PC-3 (cell line): ENCODE results near the gene DGKI. TPM values are rescaled to one million over a fixed set of nuclear protein-coding genes. Genes with fewer than 3 reads are reported as not detected.

ENCODE experiments used
- ATAC-seq: fragments of 200-7000 bp; cut with Tn5 transposase; 2 replicates; pipeline ENCODE4 v1.9.1; 2020; ENCODE audit warnings: mild to moderate bottlenecking, moderate library complexity
- BruUV-seq: library from RNA; stranded (reverse); fragments of 400-500 nt; replicated peaks from 2 replicates; lab custom pipeline; 2021; lab: Mats Ljungman, UMichigan
- CTCF ChIA-PET: fragments of 300-600 bp; sonication (Branson Sonifier 250); formaldehyde crosslinking; loops from one replicate; lab custom pipeline; 2022; ENCODE audit warnings: antibody characterized with exemption; lab: Charles Lee
- POLR2A ChIA-PET: fragments of 300-600 bp; sonication (Branson Sonifier 250); formaldehyde crosslinking; loops from one replicate; lab custom pipeline; 2022; ENCODE audit warnings: antibody characterized with exemption; ENCODE audit not compliant: unreplicated experiment; lab: Charles Lee
- DNase-seq: peaks from one replicate; pipeline ENCODE4 v3.0.0-alpha.2; 2015
- H2AFZ ChIP-seq: fragments of 300-600 bp; sonication (generic); 2 replicates; pipeline ENCODE4 v1.6.0; 2016; ENCODE audit warnings: antibody characterized with exemption, low read length
- H3F3A ChIP-seq: fragments of 300-600 bp; sonication (generic); one replicate; pipeline ENCODE4 v1.6.0; 2017; ENCODE audit warnings: antibody characterized with exemption, low read length, control low read depth, mild to moderate bottlenecking; ENCODE audit not compliant: unreplicated experiment
- H3K27ac ChIP-seq: fragments of 300-600 bp; sonication (generic); 2 replicates; pipeline ENCODE4 v1.5.1; 2016; ENCODE audit warnings: mild to moderate bottlenecking, low read length
- H3K27me3 ChIP-seq: fragments of 300-600 bp; sonication (generic); 2 replicates; pipeline ENCODE4 v1.6.1; 2016; ENCODE audit warnings: low read length, mixed read lengths
- H3K36me3 ChIP-seq: fragments of 300-600 bp; sonication (generic); 2 replicates; pipeline ENCODE4 v1.6.1; 2016; ENCODE audit warnings: low read depth, mixed run types, low read length, mixed read lengths
- H3K4me1 ChIP-seq: fragments of 300-600 bp; sonication (generic); 2 replicates; pipeline ENCODE4 v1.5.1; 2016; ENCODE audit warnings: low read length; ENCODE audit not compliant: insufficient read depth
- H3K4me2 ChIP-seq: fragments of 300-600 bp; sonication (generic); 2 replicates; pipeline ENCODE4 v1.6.0; 2016; ENCODE audit warnings: low read length
- H3K4me3 ChIP-seq: fragments of 300-600 bp; sonication (generic); 2 replicates; pipeline ENCODE4 v1.5.1; 2016; ENCODE audit warnings: mild to moderate bottlenecking, low read length, mixed read lengths
- H3K79me2 ChIP-seq: fragments of 300-600 bp; sonication (generic); 2 replicates; pipeline ENCODE4 v1.6.1; 2017; ENCODE audit warnings: low read length, mixed read lengths
- H3K9ac ChIP-seq: fragments of 300-600 bp; sonication (generic); 2 replicates; pipeline ENCODE4 v1.6.0; 2016; ENCODE audit warnings: mild to moderate bottlenecking, low read length
- H3K9me2 ChIP-seq: fragments of 300-600 bp; sonication (generic); replicated peaks from 2 replicates; pipeline ENCODE4 v1.6.1; 2016; ENCODE audit warnings: mixed run types, low read length, mixed read lengths
- H3K9me3 ChIP-seq: fragments of 300-600 bp; sonication (generic); 2 replicates; pipeline ENCODE4 v1.6.1; 2016; ENCODE audit warnings: low read length, mixed read lengths
- H4K20me1 ChIP-seq: fragments of 300-600 bp; sonication (generic); 2 replicates; pipeline ENCODE4 v1.6.1; 2016; ENCODE audit warnings: low read length, mixed read lengths
- EZH2 ChIP-seq: fragments of 300-600 bp; sonication (generic); IDR thresholded peaks from one replicate; pipeline ENCODE4 v1.6.1; 2017; ENCODE audit warnings: antibody characterized with exemption, mild to moderate bottlenecking, low read length; ENCODE audit not compliant: unreplicated experiment
- EZH2phosphoT487 ChIP-seq: fragments of 300-600 bp; sonication (generic); IDR thresholded peaks from 2 replicates; pipeline ENCODE4 v1.6.1; 2018; ENCODE audit warnings: mild to moderate bottlenecking, antibody characterized with exemption, low read length, borderline replicate concordance
- intact Hi-C: fragments of 100-400 bp; cut with micrococcal nuclease; formaldehyde crosslinking; loops from 2 replicates; pipeline ENCODE4 v1.9.0; 2023
- total RNA-seq: library from RNA; depleted of rRNA; stranded (reverse); fragments of >200 nt; gene quantifications from 2 replicates; pipeline ENCODE4 v1.2.3, GENCODE V29; 2014
- TF ChIP-seq, protein P1 (sequence below): fragments of 300-600 bp; sonication (generic); conservative IDR thresholded peaks from 2 replicates; pipeline ENCODE4 v1.5.1; 2017; ENCODE audit warnings: antibody characterized with exemption, low read depth, mild to moderate bottlenecking, low read length

Gene DGKI
- total RNA-seq, 1 experiment from 2014 or later = not detected

DNA sequence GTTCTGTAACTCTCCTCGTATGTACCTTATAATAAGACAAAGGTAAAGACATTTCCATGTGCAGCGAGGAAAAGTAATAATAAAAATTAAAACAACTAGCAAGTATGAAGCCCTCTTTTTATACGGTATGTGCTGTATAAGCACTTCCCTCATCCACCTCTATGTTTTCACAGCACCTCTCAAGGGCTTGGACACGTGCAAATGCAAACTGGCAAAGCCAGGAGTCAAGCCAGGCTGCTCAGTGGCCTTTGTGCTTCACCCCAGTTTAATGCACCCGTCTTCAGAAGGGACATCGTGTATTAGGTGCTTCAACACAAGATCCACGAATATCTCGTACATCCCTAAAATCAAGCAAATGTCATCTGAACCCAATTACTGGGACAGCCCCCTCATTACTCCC, 1.3 kb upstream of the DGKI start:
- H4K20me1 ChIP-seq = no peaks in the 10 kb centered on the region
- ATAC-seq = no peak
- H3K4me2 ChIP-seq = no peak overlapping the region
- no peaks in the 10 kb centered on the region for H3K4me1 ChIP-seq
- no peak overlapping the region for H3K4me3 ChIP-seq
- no peak overlapping the region for H2AFZ ChIP-seq
- ChIA-PET CTCF (no interaction called here), POLR2A (no interaction called here)
- no peaks in the 10 kb centered on the region for H3K9me2 ChIP-seq
- intact Hi-C loops = no loop called here
- H3F3A ChIP-seq = no peaks in the 10 kb centered on the region
- H3K79me2 ChIP-seq = no peaks in the 10 kb centered on the region
- no peak overlapping the region for H3K9ac ChIP-seq
- no peak overlapping the region for H3K27ac ChIP-seq
- no TSS peak for BruUV-seq
- DNase-seq = no peak
- H3K36me3 ChIP-seq = no peaks in the 10 kb centered on the region
- TF ChIP-seq EZH2 = no peak
- TF ChIP-seq EZH2phosphoT487 = no peak
- TF ChIP-seq, protein P1, sequence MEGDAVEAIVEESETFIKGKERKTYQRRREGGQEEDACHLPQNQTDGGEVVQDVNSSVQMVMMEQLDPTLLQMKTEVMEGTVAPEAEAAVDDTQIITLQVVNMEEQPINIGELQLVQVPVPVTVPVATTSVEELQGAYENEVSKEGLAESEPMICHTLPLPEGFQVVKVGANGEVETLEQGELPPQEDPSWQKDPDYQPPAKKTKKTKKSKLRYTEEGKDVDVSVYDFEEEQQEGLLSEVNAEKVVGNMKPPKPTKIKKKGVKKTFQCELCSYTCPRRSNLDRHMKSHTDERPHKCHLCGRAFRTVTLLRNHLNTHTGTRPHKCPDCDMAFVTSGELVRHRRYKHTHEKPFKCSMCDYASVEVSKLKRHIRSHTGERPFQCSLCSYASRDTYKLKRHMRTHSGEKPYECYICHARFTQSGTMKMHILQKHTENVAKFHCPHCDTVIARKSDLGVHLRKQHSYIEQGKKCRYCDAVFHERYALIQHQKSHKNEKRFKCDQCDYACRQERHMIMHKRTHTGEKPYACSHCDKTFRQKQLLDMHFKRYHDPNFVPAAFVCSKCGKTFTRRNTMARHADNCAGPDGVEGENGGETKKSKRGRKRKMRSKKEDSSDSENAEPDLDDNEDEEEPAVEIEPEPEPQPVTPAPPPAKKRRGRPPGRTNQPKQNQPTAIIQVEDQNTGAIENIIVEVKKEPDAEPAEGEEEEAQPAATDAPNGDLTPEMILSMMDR = no peak
- H3K27me3 ChIP-seq = peaks cover 56% of the 10 kb centered on the region
- H3K9me3 ChIP-seq = no peaks in the 10 kb centered on the region

- intact Hi-C loops = no loop called here
These were observed 835 bp upstream of the DGKI start for GRCh38 chr7:137847568-137848050.

DNA sequence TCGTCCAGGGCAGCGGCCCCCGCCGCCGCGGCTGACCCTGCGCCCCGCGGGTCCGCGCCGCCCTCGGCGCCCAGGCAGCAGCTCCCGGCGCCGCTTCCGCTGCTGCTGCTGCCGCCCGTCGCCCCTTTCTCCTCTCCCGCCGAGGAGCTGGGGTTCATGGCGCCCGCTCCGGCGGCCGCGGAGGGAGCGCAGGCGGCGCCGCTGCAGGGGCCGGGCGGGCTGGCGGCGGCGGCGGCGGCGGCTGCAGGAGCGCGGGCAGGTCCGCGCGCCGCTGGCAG, 286 bp downstream of the DGKI start:
- H3K9me2 ChIP-seq = no peaks in the 10 kb centered on the region
- no peak overlapping the region for H3K4me3 ChIP-seq
- no peaks in the 10 kb centered on the region for H3K36me3 ChIP-seq
- no peak overlapping the region for H3K4me2 ChIP-seq
- H3K9me3 ChIP-seq = no peaks in the 10 kb centered on the region
- H3K79me2 ChIP-seq = no peaks in the 10 kb centered on the region
- DNase-seq = no peak
- H3F3A ChIP-seq = no peaks in the 10 kb centered on the region
- intact Hi-C loops = no loop called here
- ChIA-PET POLR2A (no interaction called here), CTCF (no interaction called here)
- H3K27me3 ChIP-seq = peaks cover 70% of the 10 kb centered on the region
- BruUV-seq = no TSS peak
- no peaks in the 10 kb centered on the region for H3K4me1 ChIP-seq
- H2AFZ ChIP-seq = no peak overlapping the region
- no peaks in the 10 kb centered on the region for H4K20me1 ChIP-seq
- no peak overlapping the region for H3K9ac ChIP-seq
- ATAC-seq = peak; percentile 12; the same call in 1 of the 2 replicates
- TF ChIP-seq, protein P1 = no peak
- no peak for TF ChIP-seq EZH2phosphoT487
- no peak for TF ChIP-seq EZH2
- no peak overlapping the region for H3K27ac ChIP-seq

More at GRCh38 chr7:137847568-137848050, 835 bp upstream of the DGKI start:
- DNase-seq (no peak), ATAC-seq (no peak)
- CTCF ChIA-PET = no interaction called here
- Histone ChIP-seq H3K27me3 (peaks cover 59% of the 10 kb centered on the region), H3K36me3 (no peaks in the 10 kb centered on the region), H3K9me3 (no peaks in the 10 kb centered on the region), H3F3A (no peaks in the 10 kb centered on the region), H3K4me3 (no peak overlapping the region), H3K9ac (no peak overlapping the region), H3K79me2 (no peaks in the 10 kb centered on the region), H3K4me2 (no peak overlapping the region), H2AFZ (no peak overlapping the region), H3K27ac (no peak overlapping the region), H3K4me1 (no peaks in the 10 kb centered on the region), H3K9me2 (no peaks in the 10 kb centered on the region), H4K20me1 (no peaks in the 10 kb centered on the region)
- TF ChIP-seq, protein P1 = no peak
- TF ChIP-seq EZH2phosphoT487 = no peak
- no peak for TF ChIP-seq EZH2
- no TSS peak for BruUV-seq
- POLR2A ChIA-PET = no interaction called here
